GM08714 (cell line): ENCODE data around the gene IFT122.
"Not testable (repeated sequence)": the region's sequence is repeated elsewhere in the genome, so short reads cannot be mapped to it uniquely, and the experiment has no call there.

ENCODE experiments used
- H3K4me3 ChIP-seq: fragments of 200-500 bp; sonication (Bioruptor generic); 2 replicates; pipeline ENCODE4 v1.5.1; 2014; ENCODE audit warnings: mild to moderate bottlenecking, low read length, inconsistent platforms
- ZNF274 ChIP-seq: IDR thresholded peaks from 2 replicates; pipeline ENCODE4 v1.6.1; 2012; ENCODE audit warnings: mild to moderate bottlenecking, low read depth, low read length

Gene IFT122, protein sequence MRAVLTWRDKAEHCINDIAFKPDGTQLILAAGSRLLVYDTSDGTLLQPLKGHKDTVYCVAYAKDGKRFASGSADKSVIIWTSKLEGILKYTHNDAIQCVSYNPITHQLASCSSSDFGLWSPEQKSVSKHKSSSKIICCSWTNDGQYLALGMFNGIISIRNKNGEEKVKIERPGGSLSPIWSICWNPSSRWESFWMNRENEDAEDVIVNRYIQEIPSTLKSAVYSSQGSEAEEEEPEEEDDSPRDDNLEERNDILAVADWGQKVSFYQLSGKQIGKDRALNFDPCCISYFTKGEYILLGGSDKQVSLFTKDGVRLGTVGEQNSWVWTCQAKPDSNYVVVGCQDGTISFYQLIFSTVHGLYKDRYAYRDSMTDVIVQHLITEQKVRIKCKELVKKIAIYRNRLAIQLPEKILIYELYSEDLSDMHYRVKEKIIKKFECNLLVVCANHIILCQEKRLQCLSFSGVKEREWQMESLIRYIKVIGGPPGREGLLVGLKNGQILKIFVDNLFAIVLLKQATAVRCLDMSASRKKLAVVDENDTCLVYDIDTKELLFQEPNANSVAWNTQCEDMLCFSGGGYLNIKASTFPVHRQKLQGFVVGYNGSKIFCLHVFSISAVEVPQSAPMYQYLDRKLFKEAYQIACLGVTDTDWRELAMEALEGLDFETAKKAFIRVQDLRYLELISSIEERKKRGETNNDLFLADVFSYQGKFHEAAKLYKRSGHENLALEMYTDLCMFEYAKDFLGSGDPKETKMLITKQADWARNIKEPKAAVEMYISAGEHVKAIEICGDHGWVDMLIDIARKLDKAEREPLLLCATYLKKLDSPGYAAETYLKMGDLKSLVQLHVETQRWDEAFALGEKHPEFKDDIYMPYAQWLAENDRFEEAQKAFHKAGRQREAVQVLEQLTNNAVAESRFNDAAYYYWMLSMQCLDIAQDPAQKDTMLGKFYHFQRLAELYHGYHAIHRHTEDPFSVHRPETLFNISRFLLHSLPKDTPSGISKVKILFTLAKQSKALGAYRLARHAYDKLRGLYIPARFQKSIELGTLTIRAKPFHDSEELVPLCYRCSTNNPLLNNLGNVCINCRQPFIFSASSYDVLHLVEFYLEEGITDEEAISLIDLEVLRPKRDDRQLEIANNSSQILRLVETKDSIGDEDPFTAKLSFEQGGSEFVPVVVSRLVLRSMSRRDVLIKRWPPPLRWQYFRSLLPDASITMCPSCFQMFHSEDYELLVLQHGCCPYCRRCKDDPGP

GRCh38 chr3:129439817-129440617 is at the start of gene IFT122, which contains the start of gene MBD4:
Gene IFT122, plus strand, starts transcription at chr3:129440224. Its CDS starts 107 bp downstream, at chr3:129440331.
Gene MBD4, minus strand, starts transcription at chr3:129439948. Its CDS starts 115 bp downstream, at chr3:129439833.
- TF ChIP-seq ZNF274, result no peak
- peak within 1 kb of the TSS; percentile 93 for H3K4me3 ChIP-seq

GRCh38 chr3:129391583-129391982 is 48.4 kb upstream of the IFT122 start:
- H3K4me3 ChIP-seq, result not testable (repeated sequence)

DNA sequence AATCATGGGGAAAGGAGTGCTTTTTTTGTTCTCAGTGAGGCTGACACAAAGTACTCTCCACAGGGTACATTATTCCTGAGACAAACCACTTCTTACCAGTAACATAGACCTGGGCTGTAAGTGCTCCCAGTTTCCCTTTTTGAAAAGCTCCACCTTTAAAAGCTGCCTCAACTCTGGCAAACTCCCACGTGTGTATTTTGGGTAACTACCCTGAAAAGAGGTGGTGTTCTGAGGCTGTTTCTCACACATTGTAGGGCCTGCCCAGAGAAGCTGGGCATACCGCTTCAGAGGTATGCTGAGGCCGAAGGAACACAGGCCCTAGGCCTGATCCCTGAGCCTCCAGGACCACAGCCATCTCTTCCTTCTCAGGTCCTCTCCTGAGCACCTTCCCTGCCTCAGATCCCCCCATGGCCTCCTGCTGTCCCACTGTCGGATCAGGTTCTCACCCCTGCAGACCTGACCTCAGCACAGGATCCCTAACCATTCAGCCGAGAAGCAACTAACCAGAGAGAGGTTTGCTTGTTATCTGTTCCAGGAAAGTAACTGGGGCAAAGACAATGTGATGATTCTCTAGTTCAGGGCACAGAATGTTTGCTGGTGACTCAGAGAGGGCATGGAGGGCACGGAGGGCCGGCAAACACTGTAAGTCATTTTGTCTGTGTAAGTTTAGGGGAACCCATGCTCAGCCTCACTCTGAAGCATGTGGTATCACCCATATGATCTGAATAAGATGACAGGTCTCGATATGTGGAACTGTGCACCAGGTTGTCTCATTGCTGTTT is 47.7 kb upstream of the IFT122 start:
- H3K4me3 ChIP-seq, result not testable (repeated sequence)

GRCh38 chr3:129393271-129393670 is 46.8 kb upstream of the IFT122 start:
- H3K4me3 ChIP-seq, result no peak overlapping the region
- no peak for TF ChIP-seq ZNF274

DNA sequence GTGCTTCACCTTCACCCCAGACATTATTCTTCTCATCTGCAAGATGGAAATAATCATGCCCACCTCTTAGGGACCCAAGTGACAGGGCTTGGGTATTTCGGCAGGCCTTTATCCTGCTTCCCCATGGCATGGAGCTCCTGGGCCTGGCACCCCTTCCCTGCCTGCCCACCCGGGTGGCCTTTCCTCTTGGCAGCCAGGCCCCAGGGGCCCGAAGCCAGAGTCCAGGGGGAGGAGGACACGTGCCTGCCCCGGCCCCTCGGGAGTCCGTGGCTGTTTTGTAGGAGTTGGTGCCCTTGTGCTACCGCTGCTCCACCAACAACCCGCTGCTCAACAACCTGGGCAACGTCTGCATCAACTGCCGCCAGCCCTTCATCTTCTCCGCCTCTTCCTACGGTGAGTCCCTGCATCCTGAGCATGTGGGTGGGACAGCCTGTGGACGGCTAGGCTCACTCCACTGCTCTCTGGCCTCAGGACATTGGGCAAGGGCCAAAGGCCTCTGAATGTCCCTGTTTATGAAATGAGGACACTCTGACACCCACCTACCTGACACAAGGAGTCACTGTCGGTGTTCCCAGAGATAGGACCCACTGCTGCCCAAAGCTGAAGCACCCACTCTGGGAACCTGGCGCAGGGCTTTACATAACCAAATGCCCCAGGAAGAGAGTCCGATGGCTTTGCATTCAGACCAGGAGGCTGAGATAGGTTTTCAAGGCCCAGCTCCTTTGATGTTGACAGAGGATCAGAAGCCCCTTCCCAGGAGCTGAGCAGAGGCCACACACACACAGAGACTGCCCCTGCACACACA is 46.1 kb upstream of the IFT122 start:
- H3K4me3 ChIP-seq, result not testable (repeated sequence)

DNA sequence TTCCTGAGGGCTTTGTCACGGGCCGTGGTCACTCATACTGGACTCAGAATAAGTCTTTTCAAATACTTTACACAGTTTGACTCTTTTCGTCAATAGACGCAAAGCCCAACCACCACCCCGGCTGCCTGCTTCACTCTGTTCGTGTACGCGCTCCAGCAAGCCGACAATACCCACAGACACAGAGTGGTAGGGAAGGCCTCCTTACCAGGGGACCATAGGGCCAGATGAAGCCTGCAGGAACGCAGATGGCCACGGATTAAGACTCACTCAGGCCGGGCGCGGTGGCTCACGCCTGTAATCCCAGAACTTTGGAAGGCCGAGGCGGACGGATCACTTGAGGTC is 41.2 kb upstream of the IFT122 start:
- H3K4me3 ChIP-seq, result peak overlapping the region; percentile 81
- no peak for TF ChIP-seq ZNF274

GRCh38 chr3:129399145-129399894 is 40.7 kb upstream of the IFT122 start:
- peak overlapping the region; percentile 81 for H3K4me3 ChIP-seq
- TF ChIP-seq ZNF274, result no peak

- H3K4me3 ChIP-seq, result peak overlapping the region; percentile 81; the same call in 1 of the 2 replicates
- no peak for TF ChIP-seq ZNF274
These were observed 40.1 kb upstream of the IFT122 start for GRCh38 chr3:129399895-129400357.

- H3K4me3 ChIP-seq, result no peak overlapping the region
- no peak for TF ChIP-seq ZNF274
These were observed 37.8 kb upstream of the IFT122 start for GRCh38 chr3:129402210-129402609.

DNA sequence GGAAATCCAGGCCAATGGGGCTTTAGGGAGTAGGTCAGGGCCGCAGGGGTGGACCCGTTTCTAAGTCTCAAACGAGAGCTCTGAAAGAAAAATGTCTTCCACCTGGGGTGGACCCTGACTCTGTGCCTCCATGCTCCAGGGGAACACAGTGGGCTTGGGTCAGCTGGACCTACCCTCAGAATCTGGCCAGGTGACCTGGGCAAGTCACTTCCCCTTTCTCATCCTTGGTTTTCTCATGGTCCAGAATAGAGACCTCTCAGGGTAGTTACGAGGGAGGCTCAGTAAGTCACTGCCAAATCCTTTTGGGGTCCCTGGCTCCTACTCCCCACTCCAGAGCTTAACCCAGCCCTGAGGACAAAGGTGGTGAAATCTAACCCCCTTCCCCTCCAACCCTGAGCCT is 37.4 kb upstream of the IFT122 start:
- no peak for TF ChIP-seq ZNF274

GRCh38 chr3:129403450-129403849 is 36.6 kb upstream of the IFT122 start:
- no peak for TF ChIP-seq ZNF274

More for the DNA sequence above, 37.4 kb upstream of the IFT122 start:
- H3K4me3 ChIP-seq, result no peak overlapping the region

More at GRCh38 chr3:129403450-129403849, 36.6 kb upstream of the IFT122 start:
- no peak overlapping the region for H3K4me3 ChIP-seq
